HK-2 (cell line): ENCODE measurements around the gene SGCA.
A peak's percentile ranks its signal among the peaks of the same experiment; 100 is the strongest.

Experiments
- DNase-seq: peaks from one replicate; pipeline ENCODE4 v3.0.0-alpha.2; 2018; ENCODE audit not compliant: unreplicated experiment

The SGCA gene

DNA sequence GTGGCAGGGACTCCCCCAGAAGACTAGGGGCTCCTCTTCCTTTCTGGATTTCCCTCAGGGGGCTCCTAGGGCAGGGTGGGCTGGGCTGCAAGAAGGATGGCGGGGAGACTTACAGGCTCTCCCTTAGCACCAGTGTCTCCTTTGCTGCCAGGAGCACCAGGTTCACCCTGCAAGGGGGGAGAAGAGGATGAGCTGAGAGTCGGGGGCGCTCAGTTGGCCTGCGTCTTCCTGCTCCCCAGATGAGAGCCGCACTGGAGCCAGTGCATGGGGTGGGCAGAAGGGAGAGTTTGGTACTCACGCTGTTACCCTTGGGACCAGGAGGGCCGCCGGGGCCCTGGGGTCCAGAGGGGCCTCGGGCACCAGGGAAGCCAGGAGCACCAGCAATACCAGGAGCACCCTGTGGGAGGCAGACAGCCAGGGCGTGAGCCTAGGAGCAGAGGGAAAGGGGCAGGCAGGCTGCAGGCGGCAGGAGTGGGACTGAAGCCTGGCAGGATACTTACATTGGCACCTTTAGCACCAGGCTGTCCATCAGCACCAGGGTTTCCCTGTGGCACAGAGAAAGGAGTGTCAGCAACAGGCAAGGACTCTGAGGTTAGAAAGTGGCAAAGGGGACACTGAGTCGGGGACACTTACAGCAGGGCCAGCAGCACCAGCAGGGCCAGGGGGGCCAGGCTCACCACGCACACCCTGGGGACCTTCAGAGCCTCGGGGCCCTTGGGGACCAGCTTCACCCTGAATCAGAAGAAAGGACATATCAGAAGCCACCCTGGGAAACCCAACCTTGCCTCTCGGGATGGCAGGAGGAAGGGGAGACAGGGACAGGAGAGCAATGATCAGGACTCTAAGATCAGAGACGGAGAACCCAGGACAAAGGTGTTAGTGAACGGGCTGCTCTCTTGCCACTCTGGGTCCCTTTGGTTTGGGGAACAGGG is 29.4 kb downstream of the SGCA start:
- DNase-seq = no peak

DNA sequence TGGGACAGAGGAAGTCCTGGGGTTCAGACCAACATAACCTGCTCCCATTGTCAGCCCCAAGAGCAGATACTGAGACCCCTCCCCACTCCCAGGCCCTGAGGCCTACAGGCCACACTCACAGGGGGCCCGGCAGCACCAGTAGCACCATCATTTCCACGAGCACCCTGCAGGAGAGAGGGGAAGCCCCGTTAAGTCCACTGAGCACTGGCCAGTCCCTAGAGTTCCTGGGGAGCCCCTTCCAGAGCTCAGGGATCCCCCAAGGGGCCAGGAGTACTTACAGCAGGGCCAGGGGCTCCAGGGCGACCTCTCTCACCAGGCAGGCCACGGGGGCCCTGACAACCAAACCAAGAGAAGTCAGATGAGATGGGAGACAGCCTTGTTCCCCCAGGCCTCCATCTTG is 30.2 kb downstream of the SGCA start:
- DNase-seq = no peak

DNA sequence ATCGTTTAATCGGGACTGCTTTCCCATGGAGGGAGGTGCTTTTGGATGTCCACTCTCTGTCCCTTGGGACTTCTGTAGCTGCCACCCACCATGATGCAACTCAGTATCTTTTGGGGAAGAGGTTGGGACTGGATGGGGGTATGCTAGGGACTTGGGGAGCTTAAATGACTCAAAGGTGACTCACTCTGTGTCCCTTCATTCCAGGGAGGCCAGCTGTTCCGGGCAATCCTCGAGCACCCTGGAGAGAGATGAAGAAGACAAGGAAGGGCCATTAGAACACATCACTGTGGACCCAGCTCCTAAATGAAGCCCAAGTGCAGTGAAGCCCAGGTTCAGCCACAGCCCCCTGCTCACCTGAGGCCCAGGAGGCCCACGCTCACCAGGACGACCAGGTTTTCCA is 31.0 kb downstream of the SGCA start:
- no peak for DNase-seq

DNA sequence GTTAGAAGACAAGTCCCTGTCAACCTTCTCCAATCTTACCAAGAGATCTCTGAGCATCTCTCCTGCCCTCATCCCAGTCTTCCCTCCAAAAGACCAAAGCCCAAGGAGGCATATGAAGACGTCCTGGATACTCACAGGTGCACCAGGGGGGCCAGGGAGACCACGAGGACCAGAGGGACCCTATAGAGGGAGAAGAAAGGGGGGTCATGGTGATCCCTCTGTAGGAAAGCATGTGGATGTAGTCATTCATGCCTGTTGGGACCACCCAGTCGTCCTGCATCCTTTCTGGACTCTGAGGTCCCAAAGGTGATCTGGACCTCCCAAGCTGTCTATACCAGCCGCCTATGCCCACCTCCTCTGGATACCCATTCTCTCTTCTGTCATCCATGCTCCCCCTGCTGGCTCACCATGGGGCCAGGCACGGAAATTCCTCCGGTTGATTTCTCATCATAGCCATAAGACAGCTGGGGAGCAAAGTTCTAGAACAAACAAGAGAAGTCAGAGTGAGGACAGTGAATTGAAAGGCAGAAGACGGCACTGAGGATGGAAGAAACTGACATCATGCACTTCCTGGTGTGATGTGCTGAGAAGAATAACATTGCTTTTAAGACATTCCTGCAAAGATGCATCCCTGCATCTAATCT is 32.3 kb downstream of the SGCA start:
- peak; percentile 57 for DNase-seq

DNA sequence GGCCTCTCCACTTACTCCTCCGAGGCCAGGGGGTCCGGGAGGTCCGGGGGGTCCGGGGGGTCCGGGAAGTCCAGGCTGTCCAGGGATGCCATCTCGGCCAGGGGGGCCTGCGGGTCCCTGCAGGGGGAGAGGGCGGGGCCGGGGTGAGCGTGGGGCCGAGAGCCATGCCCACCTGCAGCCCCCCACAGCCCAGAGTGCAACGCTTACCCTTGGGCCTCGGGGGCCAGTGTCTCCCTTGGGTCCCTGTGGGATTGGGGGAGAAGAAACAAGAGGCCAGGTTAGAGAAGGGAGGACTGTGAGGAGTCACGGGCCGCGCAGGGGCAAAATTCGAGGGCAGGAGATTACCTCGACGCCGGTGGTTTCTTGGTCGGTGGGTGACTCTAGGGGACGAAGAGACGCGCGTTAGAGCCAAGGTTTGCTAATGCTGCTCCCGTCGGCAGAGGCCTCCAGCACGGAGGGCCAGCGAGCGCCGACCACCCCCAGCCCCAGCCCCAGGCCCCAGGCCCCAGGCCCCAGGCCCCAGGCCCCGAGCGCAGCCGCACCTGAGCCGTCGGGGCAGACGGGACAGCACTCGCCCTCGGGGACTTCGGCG is 33.5 kb downstream of the SGCA start:
- no peak for DNase-seq

DNA sequence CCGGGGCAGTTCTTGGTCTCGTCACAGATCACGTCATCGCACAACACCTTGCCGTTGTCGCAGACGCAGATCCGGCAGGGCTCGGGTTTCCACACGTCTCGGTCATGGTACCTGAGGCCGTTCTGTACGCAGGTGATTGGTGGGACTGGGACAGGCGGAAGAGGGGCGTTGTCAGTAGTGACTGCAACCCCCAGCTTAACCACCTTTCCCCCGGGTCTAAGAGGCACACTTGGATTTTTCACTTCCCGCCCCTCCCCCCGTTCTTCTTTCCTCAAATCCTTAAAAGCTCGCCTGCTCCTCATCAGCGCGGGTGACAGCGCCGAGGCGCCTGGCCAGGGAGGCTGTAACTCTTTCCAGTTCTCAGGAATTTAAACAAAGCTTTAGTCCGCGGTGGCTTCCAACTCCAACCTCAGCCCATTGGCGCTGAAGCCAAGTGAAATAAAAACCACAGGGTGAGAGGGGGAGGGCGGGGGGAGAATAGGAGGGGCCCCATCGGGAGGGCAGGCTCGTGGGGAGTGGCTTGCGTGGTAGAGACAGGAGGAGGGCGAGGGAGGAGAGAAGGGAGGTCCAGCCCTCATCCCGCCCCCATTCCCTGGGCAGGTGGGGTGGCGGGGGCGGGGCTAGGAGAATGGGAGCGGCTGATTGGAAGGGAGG is 34.1 kb downstream of the SGCA start:
- DNase-seq = peak; percentile 96

DNA sequence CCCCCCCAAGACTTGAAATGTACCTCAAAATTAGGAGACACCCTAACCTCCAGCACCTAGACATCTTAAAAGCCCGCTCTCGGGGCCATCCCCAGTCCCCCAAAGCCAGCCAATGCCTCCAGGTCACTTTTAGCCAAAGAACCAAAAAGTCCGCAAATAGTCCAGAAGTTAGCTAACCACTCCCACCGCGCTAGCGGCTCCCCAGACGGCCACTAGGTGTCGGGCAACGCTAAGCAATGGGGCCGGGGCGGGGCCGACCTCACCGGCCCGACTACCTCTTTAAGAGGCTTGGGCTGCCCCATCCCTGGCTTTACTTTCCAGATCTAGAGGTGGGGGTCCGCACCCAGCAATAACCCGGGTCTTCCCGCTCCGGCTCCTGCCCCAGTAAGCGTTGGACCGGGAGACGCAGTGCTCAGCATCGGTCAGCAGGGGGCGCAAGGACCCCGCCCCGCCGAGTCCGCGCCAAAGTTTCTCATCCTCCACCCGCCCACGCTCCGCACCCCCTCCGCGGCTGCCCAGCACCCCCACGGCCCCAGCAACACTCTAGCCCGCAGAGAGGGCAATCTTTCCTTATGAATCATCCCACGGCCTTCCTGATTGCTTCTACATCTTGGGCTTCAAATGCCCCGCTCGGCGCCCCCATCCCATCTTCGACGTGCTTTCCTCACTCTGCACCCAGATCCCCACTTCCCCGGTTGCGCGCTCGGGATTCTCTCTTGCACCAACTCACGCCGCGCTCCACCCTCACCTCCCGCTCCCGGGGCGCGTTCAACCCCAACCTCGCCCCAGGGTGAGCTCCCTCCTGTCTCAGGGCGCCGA is 34.9 kb downstream of the SGCA start:
- peak; percentile 95 for DNase-seq

DNA sequence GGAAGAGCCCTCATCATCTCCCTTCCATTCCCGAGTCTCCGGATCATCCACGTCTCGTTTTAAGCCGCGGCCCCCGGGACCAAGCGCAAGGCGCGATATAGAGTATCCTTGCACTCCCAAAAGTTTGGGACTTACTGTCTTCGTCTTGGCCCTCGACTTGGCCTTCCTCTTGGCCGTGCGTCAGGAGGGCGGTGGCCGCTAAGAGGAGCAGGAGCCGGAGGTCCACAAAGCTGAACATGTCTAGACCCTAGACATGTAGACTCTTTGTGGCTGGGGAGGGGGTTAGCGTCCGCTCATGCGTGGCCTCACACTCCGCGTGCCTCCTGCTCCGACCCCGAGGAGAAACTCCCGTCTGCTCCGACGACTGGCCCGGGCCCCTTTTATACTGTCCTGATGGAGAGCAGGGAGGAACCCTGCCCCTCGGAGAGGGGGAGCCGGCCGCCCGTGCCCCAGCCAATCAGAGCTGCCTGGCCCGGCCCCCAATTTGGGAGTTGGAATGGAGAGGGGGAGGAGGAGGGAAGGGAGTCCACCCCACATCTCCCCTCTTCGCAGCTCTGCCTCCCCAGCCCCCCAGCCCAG is 35.6 kb downstream of the SGCA start, which contains the start of gene COL1A1:
COL1A1 (minus strand) TSS at position 356 of the 579 bp plus-strand sequence; CDS start at position 238, 118 bp downstream.
- no peak for DNase-seq

DNA sequence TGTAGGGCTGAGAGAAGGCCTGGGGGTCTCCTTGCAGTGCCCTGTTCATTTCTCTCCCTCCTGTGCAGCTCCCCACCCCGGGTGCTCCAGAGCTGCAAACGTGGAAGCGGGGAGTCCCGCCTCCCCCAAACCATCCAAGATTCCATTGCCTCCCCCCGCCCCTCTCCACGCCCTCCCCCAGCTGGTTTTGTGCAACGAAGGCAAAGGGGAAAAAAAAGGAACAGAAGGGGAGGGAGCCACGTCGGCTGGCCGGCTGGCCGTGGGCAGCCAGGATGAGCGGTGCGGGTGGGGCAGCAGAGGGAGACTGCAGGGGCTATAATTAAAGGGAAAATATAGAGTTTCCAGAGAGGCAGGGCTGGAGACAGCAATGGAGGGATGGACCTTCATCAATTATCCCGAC is 37.3 kb downstream of the SGCA start:
- DNase-seq = no peak

DNA sequence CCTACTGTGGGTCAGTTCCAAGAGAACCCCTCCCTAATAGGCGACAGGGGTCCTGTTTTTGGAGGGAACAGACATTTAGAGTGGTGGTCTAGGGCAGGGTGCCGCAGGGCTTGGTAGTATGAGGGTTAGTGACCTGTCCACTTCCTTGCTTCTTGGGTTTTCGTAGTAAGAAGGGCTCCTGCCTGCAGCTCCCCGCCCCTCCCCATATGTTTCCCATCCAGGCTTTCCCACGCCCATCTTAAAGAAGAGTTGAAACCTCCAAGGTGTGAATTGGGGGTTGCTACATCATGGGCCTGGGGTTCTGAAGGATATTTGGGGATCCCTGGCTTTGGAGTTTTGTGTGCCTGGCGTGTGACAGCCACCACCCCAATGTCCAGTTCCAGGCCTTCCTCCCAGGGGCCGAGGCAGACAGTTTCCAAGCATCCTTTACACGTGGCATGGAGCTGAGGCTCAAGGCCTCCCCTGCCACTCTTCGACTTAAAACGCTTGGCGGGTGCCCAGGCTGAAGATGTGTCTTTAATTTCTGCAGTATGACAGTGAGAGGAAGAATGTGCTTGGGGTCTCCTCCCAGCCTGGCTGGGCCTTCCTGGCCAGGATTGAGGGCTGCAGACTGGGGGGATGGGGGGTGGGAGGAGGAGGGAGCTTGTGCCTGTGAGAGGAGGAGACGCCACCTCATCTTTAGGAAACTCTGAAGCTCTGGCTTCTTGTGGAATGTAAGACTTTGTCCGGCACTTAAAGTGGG is 38.0 kb downstream of the SGCA start:
- peak; percentile 42 for DNase-seq

DNA sequence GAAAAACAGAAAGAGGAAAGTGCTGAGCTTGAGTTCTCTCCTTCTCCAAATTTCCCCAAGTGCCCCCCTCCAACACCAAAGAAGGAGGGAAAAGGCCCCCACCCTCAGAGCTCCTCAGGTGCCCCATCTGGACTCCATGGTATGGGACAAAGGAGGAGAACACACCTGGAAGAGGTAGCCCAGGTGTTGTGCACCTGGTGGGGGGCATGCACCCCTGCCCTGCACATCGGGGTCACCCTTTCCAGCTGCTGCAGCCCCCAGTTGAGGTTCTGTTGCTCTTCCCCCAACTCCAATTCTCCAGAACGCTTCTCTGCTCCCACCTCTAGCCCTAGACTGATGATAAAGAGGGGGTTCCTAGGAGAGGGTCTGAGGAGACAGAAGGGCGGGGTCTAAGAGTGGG is 38.6 kb downstream of the SGCA start:
- no peak for DNase-seq

DNA sequence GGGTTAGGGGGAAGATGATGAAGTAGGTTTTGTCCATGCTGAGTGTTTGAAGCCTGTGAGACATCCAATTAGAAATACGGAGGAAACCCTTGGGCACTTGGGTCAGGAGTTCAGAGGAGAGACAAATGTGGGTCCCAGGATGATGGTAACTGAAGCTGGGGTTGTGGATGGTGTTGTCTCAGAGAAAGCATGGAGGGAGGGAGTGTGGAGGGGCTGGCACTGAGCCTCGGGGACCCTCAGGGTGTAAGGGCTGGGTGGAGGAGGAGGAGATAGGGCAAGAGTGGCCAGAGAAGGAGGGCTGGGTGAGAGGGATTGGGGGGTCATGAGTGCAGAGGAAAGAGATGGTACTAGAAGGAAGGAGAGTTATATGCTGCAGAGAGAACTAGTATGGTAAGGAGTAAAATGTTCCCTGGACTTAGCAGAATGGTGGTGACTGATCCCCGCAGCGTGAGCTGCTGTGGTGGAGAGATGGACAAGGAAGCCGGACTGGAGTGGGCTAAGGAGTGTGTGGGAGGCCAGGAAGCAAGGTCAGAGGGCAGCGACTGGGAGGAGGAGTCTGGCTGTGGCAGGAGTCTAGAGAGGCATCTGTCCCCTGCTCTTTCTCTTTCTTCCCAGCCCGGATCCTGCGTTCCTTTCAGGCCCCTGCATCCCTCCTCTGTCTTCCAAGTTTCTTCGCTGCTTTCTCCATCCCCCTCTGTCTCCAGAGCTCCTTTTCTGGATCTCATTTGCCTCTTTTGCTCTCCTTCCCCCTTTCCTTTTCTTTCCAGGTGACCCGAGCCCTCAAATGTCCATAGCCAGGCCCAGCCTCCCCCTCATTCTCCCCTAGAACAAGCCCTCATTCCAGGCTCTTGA is 39.5 kb downstream of the SGCA start:
- no peak for DNase-seq

DNA sequence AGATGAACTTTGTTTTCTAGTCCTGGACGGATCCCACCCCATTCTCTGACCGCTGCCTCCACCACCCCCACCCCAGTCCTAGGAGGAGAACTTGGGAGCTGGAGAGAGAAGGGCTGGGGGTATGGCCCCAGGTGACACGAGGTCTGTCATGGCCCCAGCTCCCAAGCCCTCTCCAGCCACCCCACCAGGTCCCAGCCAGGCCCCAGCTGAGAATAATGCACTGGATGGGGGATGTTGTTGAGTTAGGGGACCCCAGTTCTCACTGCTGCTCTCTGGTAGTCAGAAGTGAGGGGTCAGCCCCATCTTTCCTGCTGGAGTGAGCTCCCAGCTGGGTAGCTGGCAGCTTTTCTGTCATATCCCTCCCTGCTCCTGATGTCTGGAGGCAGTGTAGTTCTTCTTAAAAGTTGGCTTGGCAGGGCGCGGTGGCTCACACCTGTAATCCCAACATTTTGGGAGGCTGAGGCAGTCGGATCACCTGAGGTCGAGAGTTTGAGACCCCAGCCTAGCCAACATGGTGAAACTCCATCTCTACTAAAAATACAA is 40.2 kb downstream of the SGCA start:
- no peak for DNase-seq

DNA sequence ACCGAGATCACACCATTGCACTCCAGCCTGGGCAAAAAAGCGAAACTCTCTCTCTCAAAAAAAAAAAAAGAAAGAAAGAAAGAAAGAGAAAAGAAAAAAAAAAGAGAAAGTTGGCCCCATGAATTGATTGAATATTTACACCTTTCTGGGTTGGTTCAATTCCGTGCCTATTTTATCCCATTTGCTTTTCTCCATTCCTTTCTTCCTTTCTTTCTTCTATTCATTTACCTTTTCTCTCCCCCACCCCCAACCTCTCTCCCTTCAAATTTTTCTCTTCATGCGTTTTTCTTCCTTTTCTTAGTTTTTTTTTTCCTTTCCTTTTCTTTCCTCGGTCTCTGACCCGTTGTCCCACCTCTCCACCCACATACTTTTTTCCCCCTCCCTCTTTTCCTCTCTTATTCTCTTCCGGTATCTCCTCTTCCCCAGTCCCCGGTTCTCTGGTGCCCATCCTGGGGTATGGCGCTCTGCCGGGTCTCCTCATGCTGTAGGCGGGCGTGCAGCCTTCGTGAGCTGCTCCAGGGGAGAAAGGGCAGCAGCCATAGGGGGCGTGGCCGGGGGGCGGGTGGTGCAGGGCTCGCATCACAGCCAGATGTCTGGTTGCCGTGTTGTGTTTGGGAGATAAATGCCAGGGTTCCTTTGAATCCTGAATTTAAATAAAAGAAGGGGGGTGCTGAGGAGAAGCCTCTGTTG is 40.9 kb downstream of the SGCA start:
- DNase-seq = no peak

DNA sequence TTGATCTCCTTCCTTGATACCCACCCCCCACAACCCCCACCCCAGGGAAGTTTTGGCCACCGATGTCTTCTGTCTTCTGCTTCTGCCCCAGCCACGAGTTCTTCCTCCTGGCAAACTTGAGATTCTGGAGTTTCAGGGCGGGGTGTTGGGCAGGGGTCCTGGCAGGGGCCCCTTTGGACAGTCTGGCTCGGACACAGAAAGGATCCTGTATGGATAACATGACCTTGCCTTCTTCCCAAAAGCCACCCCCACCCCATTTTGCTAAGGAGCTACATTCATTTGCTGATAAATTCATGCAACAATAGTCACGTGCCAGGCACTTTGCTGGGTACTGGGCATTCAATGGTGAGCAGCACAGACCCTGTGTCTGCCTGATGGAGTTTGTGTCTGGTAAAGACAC is 41.5 kb downstream of the SGCA start:
- DNase-seq = no peak

DNA sequence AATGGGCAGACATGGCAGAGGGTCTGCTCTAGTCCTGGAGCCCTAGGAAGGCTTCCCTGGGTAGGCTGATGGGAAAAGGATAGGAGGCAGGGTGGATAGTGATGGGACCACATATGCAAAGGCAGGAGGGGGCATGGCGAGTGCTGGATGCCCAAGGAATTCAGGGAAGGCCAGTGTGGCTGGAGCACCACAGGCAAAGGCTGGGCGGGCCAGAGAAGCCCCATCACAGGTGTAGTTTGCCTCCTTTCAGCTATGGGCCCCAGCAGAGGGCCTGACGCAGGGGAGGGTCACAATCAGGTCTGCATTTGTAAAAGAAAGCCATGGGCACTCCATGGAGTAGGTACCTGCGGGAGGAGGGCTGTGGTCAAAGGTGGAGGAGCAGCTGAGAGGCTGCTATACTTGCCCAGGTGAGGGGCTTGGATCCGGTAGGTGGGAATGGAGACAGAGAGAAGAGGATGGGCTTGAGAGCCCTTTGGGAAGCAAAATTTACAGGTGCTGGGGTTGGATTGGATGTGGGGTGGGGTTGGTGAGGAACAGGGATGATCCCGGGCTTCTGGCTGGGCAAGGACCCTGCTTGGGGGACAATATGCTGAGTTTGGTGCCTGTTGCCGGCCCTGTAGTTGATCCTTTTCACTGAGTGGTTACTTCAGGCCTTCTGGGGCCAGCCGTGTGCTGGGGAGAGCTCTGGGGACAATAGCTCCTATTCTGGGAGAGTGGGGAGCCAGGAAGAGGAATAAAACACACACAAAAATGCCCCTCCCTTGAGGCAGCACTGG is 42.2 kb downstream of the SGCA start:
- no peak for DNase-seq

DNA sequence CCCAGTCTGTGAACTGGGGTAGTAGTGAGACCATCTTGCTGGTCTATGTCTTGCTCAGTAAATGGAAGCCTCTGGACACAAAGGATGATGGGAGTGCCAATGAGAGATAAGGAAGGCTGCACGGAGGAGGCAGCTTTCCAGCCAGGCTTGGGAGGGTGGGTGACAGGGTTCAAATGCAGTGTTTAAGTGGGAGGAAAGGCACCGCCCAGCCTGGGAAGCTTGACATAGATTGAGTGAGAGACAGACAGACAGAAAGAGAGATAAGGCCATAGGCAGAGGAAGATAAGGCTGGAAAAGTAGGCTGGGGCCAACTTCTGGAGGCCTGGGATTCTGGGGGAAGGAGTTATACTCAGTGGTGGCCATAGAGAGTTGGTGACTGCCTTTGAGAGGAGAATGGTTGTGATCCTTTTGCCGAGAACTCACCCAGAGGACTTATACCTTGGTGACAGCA is 42.8 kb downstream of the SGCA start:
- DNase-seq = no peak

DNA sequence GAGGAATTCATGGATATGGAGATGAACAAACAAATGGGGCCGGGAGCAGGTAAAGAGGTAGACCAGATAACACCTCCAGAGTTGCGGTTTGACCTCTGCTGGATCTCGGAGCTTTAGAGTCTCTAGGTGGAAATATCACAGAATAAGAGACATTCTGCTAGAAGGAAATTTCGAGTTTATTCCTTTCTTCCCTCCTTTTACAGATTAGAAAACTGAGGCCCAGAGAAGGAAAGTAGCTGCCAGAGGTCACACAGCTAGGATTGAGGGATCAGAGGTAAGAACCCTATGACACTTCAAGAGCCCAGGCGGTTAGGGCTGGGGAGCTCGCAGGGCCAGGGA is 43.3 kb downstream of the SGCA start:
- no peak for DNase-seq
